MM.1S (cell line): ENCODE data around the gene FNDC10.

Source experiments
- DNase-seq: peaks from one replicate; pipeline ENCODE4 v3.0.0-alpha.2; 2015
- H2AFZ ChIP-seq: fragments of 300-600 bp; sonication (generic); 2 replicates; pipeline ENCODE4 v1.6.0; 2016; ENCODE audit warnings: antibody characterized with exemption, low read length
- H3F3A ChIP-seq: fragments of 300-600 bp; sonication (generic); 2 replicates; pipeline ENCODE4 v1.6.1; 2016; ENCODE audit warnings: mild to moderate bottlenecking, antibody characterized with exemption, low read length, moderate library complexity, mixed read lengths; ENCODE audit not compliant: insufficient read depth
- H3K27ac ChIP-seq: fragments of 300-600 bp; sonication (generic); 2 replicates; pipeline ENCODE4 v1.5.1; 2016; ENCODE audit warnings: mild to moderate bottlenecking, low read length
- H3K27me3 ChIP-seq: fragments of 300-600 bp; sonication (generic); replicated peaks from 2 replicates; pipeline ENCODE4 v1.6.0; 2016; ENCODE audit warnings: low read length; ENCODE audit not compliant: insufficient read depth
- H3K36me3 ChIP-seq: fragments of 300-600 bp; sonication (generic); replicated peaks from 2 replicates; pipeline ENCODE4 v1.6.1; 2016; ENCODE audit warnings: mild to moderate bottlenecking, low read length, mixed read lengths; ENCODE audit not compliant: insufficient read depth
- H3K4me1 ChIP-seq: fragments of 300-600 bp; sonication (generic); 2 replicates; pipeline ENCODE4 v1.6.1; 2016; ENCODE audit warnings: low read length, mixed read lengths
- H3K4me2 ChIP-seq: fragments of 300-600 bp; sonication (generic); 2 replicates; pipeline ENCODE4 v1.6.0; 2016; ENCODE audit warnings: low read depth, low read length
- H3K4me3 ChIP-seq: fragments of 300-600 bp; sonication (generic); 2 replicates; pipeline ENCODE4 v1.5.1; 2016; ENCODE audit warnings: low read length, mixed read lengths
- H3K79me2 ChIP-seq: fragments of 300-600 bp; sonication (generic); 2 replicates; pipeline ENCODE4 v1.6.1; 2016; ENCODE audit warnings: mixed run types, low read length, mixed read lengths
- H3K9ac ChIP-seq: fragments of 300-600 bp; sonication (generic); 2 replicates; pipeline ENCODE4 v1.6.1; 2016; ENCODE audit warnings: low read length, mixed read lengths
- H3K9me2 ChIP-seq: fragments of 300-600 bp; sonication (generic); replicated peaks from 2 replicates; pipeline ENCODE4 v1.6.1; 2016; ENCODE audit warnings: mild to moderate bottlenecking, low read length, mixed read lengths; ENCODE audit not compliant: insufficient read depth
- H3K9me3 ChIP-seq: fragments of 300-600 bp; sonication (generic); replicated peaks from 2 replicates; pipeline ENCODE4 v1.6.1; 2016; ENCODE audit warnings: mild to moderate bottlenecking, low read length, mixed read lengths; ENCODE audit not compliant: insufficient read depth
- H4K20me1 ChIP-seq: fragments of 300-600 bp; sonication (generic); 2 replicates; pipeline ENCODE4 v1.6.1; 2016; ENCODE audit warnings: mild to moderate bottlenecking, low read length, moderate library complexity, mixed read lengths; ENCODE audit not compliant: insufficient read depth
- EZH2 ChIP-seq: fragments of 300-600 bp; sonication (generic); optimal IDR thresholded peaks from 2 replicates; pipeline ENCODE3; 2017; ENCODE audit warnings: low read depth, mild to moderate bottlenecking, antibody characterized with exemption, low read length, mixed read lengths
- EZH2phosphoT487 ChIP-seq: fragments of 300-600 bp; sonication (generic); IDR thresholded peaks from 2 replicates; pipeline ENCODE4 v1.6.1; 2018; ENCODE audit warnings: antibody characterized with exemption, low read length
- TF ChIP-seq, protein P1 (sequence below): fragments of 300-600 bp; sonication (generic); IDR thresholded peaks from 2 replicates; pipeline ENCODE4 v1.5.1; 2016; ENCODE audit warnings: antibody characterized with exemption, low read length, mixed read lengths

FNDC10 gene

DNA sequence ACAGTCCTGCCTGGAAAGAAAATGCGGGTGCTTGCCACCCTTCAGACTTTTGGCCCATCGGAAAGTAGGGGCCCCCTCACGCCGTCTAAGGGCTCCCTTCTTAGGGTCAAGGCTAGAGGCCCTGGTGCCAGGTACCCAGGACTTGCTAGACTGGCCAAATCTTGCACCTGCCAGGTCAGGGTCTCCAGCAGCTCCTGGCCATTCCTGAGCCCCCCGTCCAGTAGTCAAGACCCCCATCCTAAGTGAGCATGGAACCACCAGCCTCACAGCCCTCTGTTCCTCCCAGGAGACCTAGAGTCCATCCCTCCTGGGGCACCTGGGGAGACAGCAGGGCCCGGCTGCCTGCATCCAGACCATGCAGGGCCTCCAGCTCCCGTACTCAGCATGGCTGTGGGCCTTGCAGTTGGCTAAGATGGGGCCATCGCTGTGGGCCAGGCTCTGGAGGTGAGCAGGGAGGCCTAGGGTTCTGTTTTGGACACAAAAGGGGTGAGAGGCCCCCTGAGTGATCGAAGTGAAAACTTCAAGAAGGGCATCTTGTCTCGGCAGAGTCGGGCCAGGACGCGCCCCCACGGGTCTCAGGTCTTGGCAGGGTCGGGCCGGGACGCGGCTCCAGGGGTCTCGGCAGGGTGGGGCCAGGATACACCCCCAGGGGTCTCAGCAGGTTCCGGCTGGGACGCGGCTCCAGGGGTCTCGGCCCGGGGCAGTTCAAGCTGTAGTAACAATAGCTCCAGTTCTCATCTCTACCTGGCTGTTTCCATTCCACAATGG is 5.9 kb downstream of the FNDC10 start:
- Histone ChIP-seq H3K27me3 (peaks cover 68% of the 10 kb centered on the region), H3K4me2 (no peak overlapping the region), H3F3A (no peaks in the 10 kb centered on the region), H3K9me2 (no peaks in the 10 kb centered on the region), H2AFZ (no peak overlapping the region), H3K9ac (no peak overlapping the region), H3K27ac (no peak overlapping the region), H3K4me3 (no peak overlapping the region), H3K9me3 (no peaks in the 10 kb centered on the region), H3K4me1 (no peaks in the 10 kb centered on the region), H4K20me1 (no peaks in the 10 kb centered on the region), H3K36me3 (no peaks in the 10 kb centered on the region), H3K79me2 (no peaks in the 10 kb centered on the region)
- no peak for TF ChIP-seq EZH2phosphoT487
- TF ChIP-seq EZH2 = no peak
- TF ChIP-seq, protein P1, sequence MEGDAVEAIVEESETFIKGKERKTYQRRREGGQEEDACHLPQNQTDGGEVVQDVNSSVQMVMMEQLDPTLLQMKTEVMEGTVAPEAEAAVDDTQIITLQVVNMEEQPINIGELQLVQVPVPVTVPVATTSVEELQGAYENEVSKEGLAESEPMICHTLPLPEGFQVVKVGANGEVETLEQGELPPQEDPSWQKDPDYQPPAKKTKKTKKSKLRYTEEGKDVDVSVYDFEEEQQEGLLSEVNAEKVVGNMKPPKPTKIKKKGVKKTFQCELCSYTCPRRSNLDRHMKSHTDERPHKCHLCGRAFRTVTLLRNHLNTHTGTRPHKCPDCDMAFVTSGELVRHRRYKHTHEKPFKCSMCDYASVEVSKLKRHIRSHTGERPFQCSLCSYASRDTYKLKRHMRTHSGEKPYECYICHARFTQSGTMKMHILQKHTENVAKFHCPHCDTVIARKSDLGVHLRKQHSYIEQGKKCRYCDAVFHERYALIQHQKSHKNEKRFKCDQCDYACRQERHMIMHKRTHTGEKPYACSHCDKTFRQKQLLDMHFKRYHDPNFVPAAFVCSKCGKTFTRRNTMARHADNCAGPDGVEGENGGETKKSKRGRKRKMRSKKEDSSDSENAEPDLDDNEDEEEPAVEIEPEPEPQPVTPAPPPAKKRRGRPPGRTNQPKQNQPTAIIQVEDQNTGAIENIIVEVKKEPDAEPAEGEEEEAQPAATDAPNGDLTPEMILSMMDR = no peak
- no peak for DNase-seq

DNA sequence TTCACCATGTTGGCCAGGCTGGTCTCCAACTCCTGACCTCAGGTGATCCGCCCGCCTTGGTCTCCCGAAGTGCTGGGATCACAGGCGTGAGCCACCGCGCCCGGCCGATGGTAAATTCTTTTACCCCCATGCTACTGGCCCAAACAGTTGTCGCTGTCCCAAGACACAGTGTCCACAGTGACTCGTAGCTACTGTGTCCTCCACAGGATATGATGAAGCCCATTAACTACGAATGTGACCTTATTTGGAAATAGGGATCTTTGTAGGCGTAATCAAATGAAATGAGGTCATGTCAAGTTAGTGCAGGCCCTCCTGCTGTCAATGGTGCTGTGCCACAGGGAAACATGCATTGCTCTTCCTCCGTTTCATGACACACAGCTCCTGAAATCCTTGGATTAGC is 8.5 kb downstream of the FNDC10 start:
- DNase-seq = no peak
- H3K79me2 ChIP-seq = no peaks in the 10 kb centered on the region
- no peak overlapping the region for H3K9ac ChIP-seq
- H3F3A ChIP-seq = no peaks in the 10 kb centered on the region
- no peaks in the 10 kb centered on the region for H3K9me3 ChIP-seq
- H3K4me2 ChIP-seq = no peak overlapping the region
- no peaks in the 10 kb centered on the region for H3K36me3 ChIP-seq
- no peaks in the 10 kb centered on the region for H3K9me2 ChIP-seq
- H3K27me3 ChIP-seq = peaks cover 72% of the 10 kb centered on the region
- no peak for TF ChIP-seq EZH2
- no peak for TF ChIP-seq EZH2phosphoT487
- TF ChIP-seq, protein P1 = no peak
- H3K4me3 ChIP-seq = no peak overlapping the region
- no peaks in the 10 kb centered on the region for H3K4me1 ChIP-seq
- no peak overlapping the region for H2AFZ ChIP-seq
- H4K20me1 ChIP-seq = no peaks in the 10 kb centered on the region
- H3K27ac ChIP-seq = no peak overlapping the region

DNA sequence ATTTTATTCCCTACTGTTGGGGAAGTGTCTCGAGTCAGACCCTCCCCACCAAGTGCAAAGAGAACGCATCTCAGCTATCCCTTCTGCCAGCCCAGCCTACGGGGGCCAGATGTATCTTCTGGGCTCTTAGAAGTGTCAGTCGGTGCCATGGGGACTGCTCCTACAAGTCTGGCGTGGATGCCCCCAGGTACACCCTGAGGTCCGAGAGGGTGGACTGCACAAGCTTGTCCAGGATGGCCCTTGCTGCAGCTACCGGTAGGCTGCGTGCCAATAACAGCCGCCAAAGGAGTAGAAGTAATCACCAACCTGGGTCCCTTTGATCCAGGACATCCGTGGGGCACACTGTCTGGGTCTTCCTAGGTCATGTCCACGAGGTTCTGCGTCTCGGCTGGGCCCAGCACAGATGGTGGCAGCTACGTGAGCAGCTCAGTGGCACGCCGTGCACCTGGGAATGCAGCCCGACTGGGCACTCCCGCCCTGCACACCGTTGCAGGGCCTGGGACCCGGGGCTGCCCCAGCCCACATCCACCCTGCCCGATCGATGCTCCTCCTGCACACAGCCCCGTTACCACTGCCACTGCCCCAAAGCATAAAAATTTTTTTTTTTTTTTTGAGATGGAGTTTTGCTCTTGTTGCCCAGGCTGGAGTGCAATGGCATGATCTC is 16.5 kb downstream of the FNDC10 start:
- no peak overlapping the region for H3K4me3 ChIP-seq
- H3K9me2 ChIP-seq = no peaks in the 10 kb centered on the region
- H3K36me3 ChIP-seq = no peaks in the 10 kb centered on the region
- no peak for TF ChIP-seq EZH2
- TF ChIP-seq, protein P1 = no peak
- TF ChIP-seq EZH2phosphoT487 = no peak
- no peaks in the 10 kb centered on the region for H4K20me1 ChIP-seq
- no peaks in the 10 kb centered on the region for H3K9me3 ChIP-seq
- no peaks in the 10 kb centered on the region for H3K4me1 ChIP-seq
- H3K9ac ChIP-seq = no peak overlapping the region
- no peaks in the 10 kb centered on the region for H3F3A ChIP-seq
- DNase-seq = no peak
- peak overlapping the region; percentile 10; the same call in 1 of the 2 replicates for H3K4me2 ChIP-seq
- no peak overlapping the region for H2AFZ ChIP-seq
- H3K79me2 ChIP-seq = no peaks in the 10 kb centered on the region
- H3K27me3 ChIP-seq = peaks cover 74% of the 10 kb centered on the region
- no peak overlapping the region for H3K27ac ChIP-seq
